Forelimb muscle (tissue), 1 donor: ENCODE results near the gene TWIST1. TPM values are rescaled to one million over a fixed set of nuclear protein-coding genes. Genes with fewer than 3 reads are reported as not detected.

ENCODE experiments used
- DNase-seq: peaks from one replicate; pipeline ENCODE4 v3.0.0-alpha.2; 2013; ENCODE audit warnings: low read depth
- polyA plus RNA-seq: library from polyadenylated mRNA; unstranded; fragments of 120-200 nt; gene quantifications from one replicate; pipeline ENCODE4 v1.2.1, GENCODE V29; 2013; ENCODE audit not compliant: insufficient read length

Gene TWIST1
- 4.8 TPM for polyA plus RNA-seq

- peak; percentile 86 for DNase-seq
Measured at GRCh38 chr7:19117091-19117869, at the start of gene TWIST1. Gene TWIST1 (minus strand): TSS chr7:19117636. CDS start chr7:19117321, 315 bp downstream.

- no peak for DNase-seq
Measured at GRCh38 chr7:19161671-19162070, 44.2 kb upstream of the TWIST1 start.

- no peak for DNase-seq
Measured at GRCh38 chr7:19146699-19147098, 29.3 kb upstream of the TWIST1 start.

DNA sequence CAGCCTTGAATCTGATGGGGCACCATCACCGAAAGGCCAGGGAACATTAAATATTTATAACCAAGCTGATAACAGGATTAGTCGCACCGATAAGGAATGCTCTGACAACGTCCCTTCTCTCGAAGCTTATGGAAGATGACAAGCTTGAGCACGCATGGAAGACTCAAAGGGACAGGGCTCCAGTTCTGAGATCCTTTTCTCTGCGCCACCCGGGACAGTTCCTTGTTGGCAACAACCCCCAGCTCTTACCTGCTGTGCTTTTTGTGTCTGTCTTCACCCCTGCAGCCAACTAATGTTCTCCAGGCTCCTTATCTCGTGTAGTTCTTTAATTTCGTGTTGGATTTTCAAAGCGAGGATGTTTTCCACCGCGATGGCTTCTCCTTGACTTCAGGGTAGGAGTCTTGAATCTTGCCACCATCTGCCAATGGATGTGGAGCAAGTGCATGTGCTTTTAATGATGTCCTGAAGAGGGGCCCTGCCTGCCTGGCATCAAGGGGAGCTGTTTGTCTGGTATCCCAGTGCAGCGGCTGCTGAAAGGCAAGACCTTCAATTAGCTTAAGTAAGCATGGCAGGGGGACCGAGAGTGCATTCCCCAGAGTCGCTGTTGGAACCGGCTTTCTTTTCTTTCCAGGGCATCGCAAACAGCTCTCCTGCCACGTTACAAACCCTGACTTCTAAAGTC is 28.1 kb upstream of the TWIST1 start:
- DNase-seq = no peak

DNA sequence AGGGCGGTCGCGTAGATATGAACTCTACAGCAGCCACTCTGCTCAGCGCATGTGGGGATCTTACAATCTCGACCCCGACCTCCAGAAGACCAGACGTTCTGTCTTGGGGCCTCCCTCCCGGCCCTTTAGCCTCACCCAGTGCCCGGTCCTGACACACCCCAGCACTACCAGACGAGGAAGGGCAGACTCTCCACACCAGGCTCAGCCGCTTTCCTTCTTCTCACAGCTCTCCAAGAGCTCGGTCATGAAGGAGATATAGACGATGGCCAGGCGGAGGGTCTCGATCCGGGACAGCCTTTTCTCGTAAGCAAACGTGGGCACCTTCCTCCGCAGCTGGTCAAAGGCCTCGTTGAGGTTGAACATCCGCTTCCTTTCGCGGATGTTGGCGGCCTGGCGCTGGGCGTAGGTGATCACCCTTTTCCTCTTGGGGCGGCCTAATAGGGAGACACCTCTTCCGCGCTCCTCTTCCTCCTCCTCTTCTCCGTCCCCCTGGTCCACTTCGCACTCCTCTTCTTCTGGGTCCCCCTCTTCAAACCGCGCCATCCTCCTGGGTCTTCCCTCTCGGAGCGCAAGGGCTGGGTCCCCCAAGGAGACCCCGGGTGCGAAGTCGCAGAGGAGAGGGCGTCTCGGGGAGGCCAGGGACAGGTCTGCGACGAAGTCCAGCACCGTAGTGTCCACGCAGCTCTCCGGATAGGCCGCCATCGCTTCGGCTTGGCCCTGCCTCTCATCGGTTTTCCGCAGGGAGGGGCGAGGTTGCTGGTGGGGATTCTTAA is 27.4 kb upstream of the TWIST1 start, which contains the start of gene FERD3L:
TSS of gene FERD3L (minus strand) at position 761 of the 773 bp plus-strand sequence. CDS start at position 702, 59 bp downstream.
- DNase-seq = no peak

DNA sequence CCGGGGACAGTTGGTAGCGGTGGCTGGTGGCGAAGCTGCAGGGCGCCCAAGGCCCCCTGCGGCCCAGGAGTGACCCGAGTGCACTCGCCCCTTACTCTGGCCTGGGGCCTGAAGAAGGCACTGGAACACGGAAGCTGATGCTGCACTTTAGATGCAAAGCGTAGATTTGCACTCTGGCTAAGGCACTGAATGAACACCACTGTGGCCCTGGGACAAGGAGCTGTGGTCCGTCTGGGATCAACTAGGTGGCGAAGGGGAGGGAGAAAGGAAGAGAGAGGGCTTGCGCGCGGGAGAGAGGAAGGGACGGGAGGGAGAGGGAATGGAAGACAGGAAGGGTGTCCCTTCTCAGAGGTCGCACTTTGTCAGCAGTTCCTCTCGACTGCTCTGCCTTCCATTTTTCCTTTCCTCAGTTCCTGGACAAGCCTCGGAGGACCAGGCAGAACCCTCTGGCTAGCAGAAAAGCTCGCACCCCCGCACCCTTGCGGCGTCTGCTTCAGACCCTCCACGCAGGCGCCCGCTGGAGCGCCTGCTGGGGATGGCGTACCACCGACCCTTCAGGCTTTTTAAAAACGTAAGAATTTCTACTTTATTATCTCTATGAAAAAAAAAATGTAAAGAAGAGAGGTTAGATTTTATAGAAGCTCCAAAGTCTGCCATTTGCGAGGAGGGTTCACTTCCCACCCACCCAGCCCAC is 26.6 kb upstream of the TWIST1 start:
- no peak for DNase-seq

DNA sequence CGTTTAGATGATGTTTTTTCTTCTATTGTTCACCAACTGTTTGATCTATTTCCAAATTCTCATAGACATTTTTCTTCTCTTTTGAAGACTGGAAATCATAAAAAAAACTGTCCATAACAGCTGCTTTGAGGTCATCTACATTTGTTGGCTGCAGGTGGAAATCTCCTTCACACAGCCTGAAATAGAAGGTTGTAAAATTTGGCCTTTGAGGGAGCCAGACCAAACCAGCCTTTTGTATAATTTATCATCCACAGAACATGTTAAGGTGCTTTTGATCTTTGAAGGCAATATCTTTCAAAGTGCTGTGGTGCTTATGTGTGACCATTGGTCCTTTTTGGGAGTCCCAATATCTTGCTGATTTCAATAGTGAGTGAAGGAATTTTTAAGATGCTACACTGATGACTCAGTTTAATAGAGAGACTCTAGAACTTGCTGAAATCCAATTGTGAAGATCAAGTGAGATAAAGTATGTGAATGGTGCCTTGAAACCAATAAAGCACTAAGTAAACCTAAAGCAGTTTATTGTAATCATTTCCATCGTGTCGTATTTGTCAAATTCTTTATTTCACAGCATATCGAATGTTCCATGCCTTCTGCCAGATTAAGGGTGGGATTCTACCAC is 22.4 kb upstream of the TWIST1 start:
- no peak for DNase-seq

DNA sequence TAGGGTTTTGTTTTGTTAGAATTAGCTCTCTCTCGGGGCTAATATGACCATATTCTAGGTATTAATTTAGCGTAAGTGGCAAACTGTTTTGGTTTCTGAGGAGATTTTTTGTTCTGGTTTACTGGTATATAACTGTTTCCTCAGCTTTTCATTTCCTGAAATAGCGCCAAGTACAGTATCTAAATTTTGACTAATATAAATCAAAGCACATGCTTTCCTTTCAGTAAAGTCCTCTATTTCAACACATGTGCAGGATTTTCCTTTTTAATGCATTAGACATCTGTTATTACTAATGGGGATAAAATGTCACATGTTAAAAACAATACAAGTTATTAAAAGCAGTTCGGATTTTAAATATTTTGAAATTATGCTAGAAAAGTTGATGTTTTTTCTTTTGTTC is 16.4 kb upstream of the TWIST1 start:
- DNase-seq = no peak

GRCh38 chr7:19133390-19133789 is 16.0 kb upstream of the TWIST1 start:
- no peak for DNase-seq

DNA sequence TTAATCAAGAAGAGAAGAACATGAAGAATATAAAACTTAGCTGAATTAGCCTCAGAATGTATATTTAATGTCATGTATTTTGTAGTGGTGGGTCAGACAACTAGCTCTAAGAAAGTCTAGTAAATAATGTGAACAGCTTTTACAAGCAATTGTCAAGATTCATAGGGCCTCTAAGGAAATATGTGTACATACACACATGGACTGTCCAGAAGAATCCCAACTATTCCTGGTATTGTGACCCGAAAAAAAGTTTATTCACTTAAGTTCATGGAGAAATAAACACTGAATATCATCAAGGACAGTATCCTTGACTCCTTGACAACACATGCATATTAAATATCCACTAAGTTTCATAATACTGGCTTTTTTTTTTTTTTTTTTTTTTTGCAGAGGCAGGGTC is 11.4 kb upstream of the TWIST1 start:
- no peak for DNase-seq

- DNase-seq = no peak
Measured at GRCh38 chr7:19121977-19122588, 4.6 kb upstream of the TWIST1 start.

- DNase-seq = no peak
Measured at GRCh38 chr7:19119870-19120486, 2.5 kb upstream of the TWIST1 start.

DNA sequence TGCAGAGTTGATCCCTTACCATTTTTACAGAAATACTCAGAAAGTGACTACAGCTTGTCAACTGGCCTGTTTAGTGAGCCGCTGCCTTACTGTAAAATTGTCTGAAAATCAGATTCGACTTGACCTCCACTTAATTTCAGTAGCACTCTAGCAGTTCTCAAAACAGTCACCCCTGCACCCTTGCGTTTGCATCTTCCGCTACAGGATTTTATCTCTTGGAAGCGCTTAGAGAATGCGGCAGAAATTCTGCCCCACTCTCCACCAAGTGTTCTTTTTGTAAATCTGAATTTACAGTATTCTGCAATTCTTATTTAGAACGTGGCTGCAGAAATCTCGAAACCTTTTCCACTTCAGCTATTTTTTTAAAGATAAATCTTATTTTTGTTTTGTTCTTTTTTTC is 1.9 kb upstream of the TWIST1 start:
- DNase-seq = no peak

DNA sequence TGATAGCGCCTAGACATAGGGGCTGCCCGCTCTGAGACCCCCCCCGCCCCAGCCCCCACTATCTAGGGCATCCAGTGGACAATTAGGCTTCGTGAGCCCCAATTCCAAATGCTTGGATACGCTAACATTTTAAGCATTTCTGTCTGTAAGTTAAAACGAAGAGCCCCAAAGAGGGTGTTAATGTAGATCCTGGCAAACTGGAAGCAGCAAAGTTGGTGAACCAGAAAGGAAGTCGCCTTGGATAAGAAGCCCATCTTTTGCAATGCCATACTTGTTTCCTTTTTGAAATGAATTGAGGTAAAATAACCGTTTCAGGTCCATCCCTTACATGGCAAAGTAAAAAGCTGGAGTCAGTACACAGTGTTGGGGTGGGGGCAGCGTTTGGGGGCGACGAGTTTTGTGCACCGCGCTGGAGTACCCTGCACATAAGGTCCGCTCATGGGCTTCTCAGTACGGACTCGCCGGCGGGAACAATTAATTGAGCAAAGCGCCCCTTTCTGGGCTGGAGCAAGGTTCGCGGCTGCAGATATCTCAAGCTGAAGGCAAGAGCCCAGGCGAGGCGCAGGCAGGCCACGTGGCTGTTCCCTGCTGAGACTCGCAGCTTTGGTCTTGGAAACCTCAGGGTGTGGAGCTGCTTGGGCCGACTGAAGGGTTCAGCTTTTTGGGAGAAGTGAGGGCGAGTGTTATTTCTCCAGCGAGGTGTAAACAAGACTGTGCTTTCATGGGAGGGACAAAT is 1.4 kb upstream of the TWIST1 start:
- DNase-seq = no peak

- no peak for DNase-seq
Measured at GRCh38 chr7:19117870-19118608, 603 bp upstream of the TWIST1 start.

DNA sequence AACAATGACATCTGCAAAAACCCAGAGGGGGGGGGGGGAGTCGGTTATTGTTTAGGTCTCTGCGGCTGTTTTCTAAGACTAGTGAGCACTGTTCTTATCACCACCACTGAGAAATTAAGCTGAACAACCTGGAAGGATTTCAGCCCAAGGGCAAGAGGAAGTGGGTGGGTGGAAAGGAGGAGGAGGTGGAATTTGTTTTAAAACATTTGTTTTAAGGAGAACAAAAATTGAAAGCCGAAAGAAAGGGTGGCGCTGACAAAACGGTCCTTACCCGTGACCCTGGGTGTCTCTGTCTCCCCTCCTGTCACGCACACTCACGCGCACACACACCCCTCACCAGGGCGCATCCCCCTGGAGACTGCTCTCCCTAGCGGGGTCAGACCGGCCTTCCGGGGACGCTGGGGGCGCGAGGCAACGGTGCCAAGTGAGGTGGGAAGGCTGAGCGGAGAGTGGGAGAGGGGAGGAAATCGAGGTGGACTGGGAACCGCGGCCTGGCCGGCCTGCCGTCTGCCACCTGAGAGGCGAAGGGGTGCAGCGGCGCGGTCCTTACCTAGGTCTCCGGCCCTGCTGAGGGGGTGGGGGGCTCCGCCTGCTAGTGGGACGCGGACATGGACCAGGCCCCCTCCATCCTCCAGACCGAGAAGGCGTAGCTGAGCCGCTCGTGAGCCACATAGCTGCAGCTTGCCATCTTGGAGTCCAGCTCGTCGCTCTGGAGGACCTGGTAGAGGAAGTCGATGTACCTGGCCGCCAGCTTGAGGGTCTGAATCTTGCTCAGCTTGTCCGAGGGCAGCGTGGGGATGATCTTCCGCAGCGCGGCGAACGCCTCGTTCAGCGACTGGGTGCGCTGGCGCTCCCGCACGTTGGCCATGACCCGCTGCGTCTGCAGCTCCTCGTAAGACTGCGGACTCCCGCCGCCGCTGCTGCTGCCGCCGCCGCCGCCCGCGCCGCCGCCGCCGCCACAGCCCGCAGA is 1.0 kb downstream of the TWIST1 start:
- DNase-seq = no peak

GRCh38 chr7:19114551-19114855 is 2.9 kb downstream of the TWIST1 start:
- no peak for DNase-seq
